Endodermal cell (in vitro differentiated cells): ENCODE measurements around the gene RREB1. TPM values are rescaled to one million over a fixed set of nuclear protein-coding genes. Genes with fewer than 3 reads are reported as not detected.

Experiments
- DNase-seq: peaks from one replicate; pipeline ENCODE4 v3.0.0-alpha.2; 2017
- H3K27ac ChIP-seq: 2 replicates; pipeline ENCODE4 v1.5.1; 2013; ENCODE audit warnings: mild to moderate bottlenecking, low read depth, low read length, moderate library complexity
- H3K27me3 ChIP-seq: 2 replicates; pipeline ENCODE4 v1.6.1; 2013; ENCODE audit warnings: mild to moderate bottlenecking, low read length, moderate library complexity; ENCODE audit not compliant: insufficient read depth, control insufficient read depth, poor library complexity, severe bottlenecking
- H3K36me3 ChIP-seq: 2 replicates; pipeline ENCODE4 v1.7.0; 2013; ENCODE audit warnings: mild to moderate bottlenecking, low read length, moderate library complexity; ENCODE audit not compliant: control insufficient read depth, insufficient read depth
- H3K4me1 ChIP-seq: one replicate; pipeline ENCODE4 v1.7.0; 2013; ENCODE audit warnings: low read length; ENCODE audit not compliant: control insufficient read depth, insufficient read depth
- H3K4me3 ChIP-seq: 2 replicates; pipeline ENCODE4 v1.5.1; 2013; ENCODE audit warnings: mild to moderate bottlenecking, low read length, moderate library complexity
- H3K9ac ChIP-seq: 2 replicates; pipeline ENCODE4 v1.6.1; 2013; ENCODE audit warnings: mild to moderate bottlenecking, low read length, moderate library complexity; ENCODE audit not compliant: poor library complexity, severe bottlenecking; ENCODE audit errors: extremely low read depth
- H3K9me3 ChIP-seq: 2 replicates; pipeline ENCODE4 v1.6.1; 2013; ENCODE audit warnings: mild to moderate bottlenecking, low read length, moderate library complexity; ENCODE audit not compliant: control insufficient read depth
- H3K27ac Mint-ChIP-seq: 2 replicates; pipeline ENCODE4 v1.8.0; 2020; ENCODE audit warnings: mixed read lengths
- H3K27me3 Mint-ChIP-seq: 2 replicates; pipeline ENCODE4 v1.8.0; 2021; ENCODE audit warnings: mild to moderate bottlenecking, mixed read lengths; ENCODE audit not compliant: insufficient read depth
- H3K36me3 Mint-ChIP-seq: 2 replicates; pipeline ENCODE4 v1.8.0; 2020; ENCODE audit warnings: low read depth, mixed read lengths
- H3K4me1 Mint-ChIP-seq: 2 replicates; pipeline ENCODE4 v1.8.0; 2020; ENCODE audit warnings: mixed read lengths
- H3K4me3 Mint-ChIP-seq: 2 replicates; pipeline ENCODE4 v1.8.0; 2020; ENCODE audit warnings: mild to moderate bottlenecking, moderate library complexity, mixed read lengths
- H3K9me3 Mint-ChIP-seq: 2 replicates; pipeline ENCODE4 v1.8.0; 2020; ENCODE audit warnings: mild to moderate bottlenecking, mixed read lengths
- CTCF ChIP-seq: fragments of 200-600 bp; sonication (generic); conservative IDR thresholded peaks from 2 replicates; pipeline ENCODE4 v1.5.0; 2021; ENCODE audit warnings: antibody characterized with exemption, mild to moderate bottlenecking
- WGBS, 2 experiments: methylation state at CpG; one replicate each; pipeline versions ENCODE4 v1.1.5 to v1.1.7; 2013; ENCODE audit warnings: missing lambda C conversion rate in 2 of 2, mixed read lengths in 1 of 2; ENCODE audit not compliant: insufficient coverage in 1 of 2, insufficient read length in 1 of 2; 5-methylcytosine and 5-hydroxymethylcytosine counted together
- total RNA-seq, 2 donors: library from RNA; stranded (reverse); fragmentation: NEBNext Ultra II Directional in 1 of 2; extraction: Animal tissue kit (Norgen Biotek cat#: 25700) in 1 of 2; gene quantifications; 2 replicates in 1 of 2; 3 replicates in 1 of 2; pipeline ENCODE4 v1.2.1, GENCODE V29; 2021

RREB1 gene
- total RNA-seq, 2 donors from 2014 or later = 51.2 to 64.3 TPM

- Mint-ChIP-seq H3K36me3 (peaks cover 46% of the 10 kb centered on the region), H3K27me3 (no peaks in the 10 kb centered on the region), H3K27ac (no peak overlapping the region), H3K4me1 (peaks cover 17% of the 10 kb centered on the region), H3K9me3 (no peaks in the 10 kb centered on the region), H3K4me3 (no peak overlapping the region)
- Histone ChIP-seq H3K4me1 (no peaks in the 10 kb centered on the region), H3K27ac (no peak overlapping the region), H3K9ac (no peak overlapping the region), H3K27me3 (no peaks in the 10 kb centered on the region), H3K9me3 (no peaks in the 10 kb centered on the region), H3K4me3 (no peak overlapping the region), H3K36me3 (peaks cover 64% of the 10 kb centered on the region)
- 93 to 98% methylated on average over 6 of the region's 6 CpGs for WGBS, 2 experiments
- no peak for TF ChIP-seq CTCF
- DNase-seq = no peak
Measured at GRCh38 chr6:7197747-7198146, 90.0 kb downstream of the RREB1 start.

GRCh38 chr6:7198833-7199800 is 91.4 kb downstream of the RREB1 start:
- Mint-ChIP-seq H3K36me3 (peaks cover 41% of the 10 kb centered on the region), H3K27me3 (no peaks in the 10 kb centered on the region), H3K4me3 (no peak overlapping the region), H3K27ac (no peak overlapping the region), H3K9me3 (no peaks in the 10 kb centered on the region), H3K4me1 (peaks cover 17% of the 10 kb centered on the region)
- Histone ChIP-seq H3K9ac (no peak overlapping the region), H3K4me3 (no peak overlapping the region), H3K36me3 (peaks cover 62% of the 10 kb centered on the region), H3K9me3 (no peaks in the 10 kb centered on the region), H3K27ac (no peak overlapping the region), H3K27me3 (no peaks in the 10 kb centered on the region), H3K4me1 (no peaks in the 10 kb centered on the region)
- 95% methylated on average over 8 to 11 of the region's 11 CpGs for WGBS, 2 experiments
- no peak for DNase-seq
- TF ChIP-seq CTCF = no peak

- TF ChIP-seq CTCF = no peak
- peaks cover 72% of the 10 kb centered on the region for H3K36me3 ChIP-seq
- Mint-ChIP-seq H3K4me1 (peaks cover 3% of the 10 kb centered on the region), H3K36me3 (peaks cover 38% of the 10 kb centered on the region), H3K9me3 (no peaks in the 10 kb centered on the region), H3K4me3 (no peak overlapping the region), H3K27me3 (no peaks in the 10 kb centered on the region), H3K27ac (no peak overlapping the region)
- WGBS, 2 experiments = 98 to 99% methylated on average over 9 to 11 of the region's 13 CpGs
- H3K27ac ChIP-seq = no peak overlapping the region
- H3K27me3 ChIP-seq = no peaks in the 10 kb centered on the region
- H3K9ac ChIP-seq = no peak overlapping the region
- H3K4me1 ChIP-seq = no peaks in the 10 kb centered on the region
- no peaks in the 10 kb centered on the region for H3K9me3 ChIP-seq
- H3K4me3 ChIP-seq = no peak overlapping the region
- no peak for DNase-seq
Measured at GRCh38 chr6:7200598-7201443, 93.1 kb downstream of the RREB1 start.
